Renal cortical epithelial cell (primary cell): ENCODE measurements around the gene KRT71. TPM values are rescaled to one million over a fixed set of nuclear protein-coding genes. Genes with fewer than 3 reads are reported as not detected.

Experiments
- DNase-seq: peaks from one replicate; pipeline ENCODE4 v3.0.0-alpha.2; 2011; ENCODE audit warnings: low read depth
- total RNA-seq: library from RNA; depleted of rRNA; stranded (reverse); fragments of >200 nt; gene quantifications from 2 replicates; pipeline ENCODE4 v1.2.3, GENCODE V29; 2014

KRT71 gene
- total RNA-seq, 1 donor from 2014 or later = not detected

DNA sequence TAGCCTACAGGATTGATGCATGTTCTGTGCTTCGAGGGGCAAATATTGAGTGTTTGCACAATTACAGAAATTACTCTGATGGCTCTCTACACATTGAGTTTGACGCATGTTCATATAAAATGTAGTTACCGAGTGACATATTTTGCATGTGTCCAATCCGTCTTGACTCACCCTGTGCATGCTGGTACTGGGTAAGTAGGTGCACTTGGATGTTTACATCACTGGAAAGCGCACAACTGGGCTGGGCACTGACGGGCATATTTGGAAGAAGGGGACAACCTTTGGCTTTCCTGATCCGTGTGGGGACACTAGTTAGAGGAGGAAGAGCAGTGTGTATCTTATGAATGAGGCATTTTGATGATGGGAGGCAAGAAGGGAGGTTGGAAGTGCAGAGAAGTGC is 55.0 kb downstream of the KRT71 start:
- DNase-seq = no peak

- peak; percentile 48 for DNase-seq
These were observed 56.3 kb downstream of the KRT71 start for GRCh38 chr12:52496590-52497071.

- DNase-seq = no peak
These were observed 56.9 kb downstream of the KRT71 start for GRCh38 chr12:52496054-52496453.

DNA sequence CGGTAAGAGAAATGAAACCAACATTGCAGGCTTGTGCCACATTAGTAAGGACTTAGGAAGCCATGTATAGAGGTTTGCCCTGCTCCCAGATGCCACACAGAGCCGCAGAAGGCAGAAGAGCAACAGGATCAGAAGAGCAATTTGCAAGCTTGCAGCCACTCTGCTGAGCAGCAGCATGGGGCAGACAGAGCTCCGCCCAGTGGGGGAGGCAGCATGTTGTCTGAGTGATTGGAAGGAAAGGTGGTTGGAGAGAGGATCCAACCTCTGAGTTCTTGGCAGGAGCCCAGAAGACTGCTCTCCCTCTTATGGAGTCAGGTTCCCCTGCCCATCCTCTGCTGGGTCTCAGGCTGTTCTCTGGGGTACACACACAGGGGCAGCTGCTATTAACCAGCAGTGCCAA is 57.6 kb downstream of the KRT71 start:
- peak; percentile 59 for DNase-seq

GRCh38 chr12:52494518-52494917 is 58.4 kb downstream of the KRT71 start:
- peak; percentile 80 for DNase-seq

DNA sequence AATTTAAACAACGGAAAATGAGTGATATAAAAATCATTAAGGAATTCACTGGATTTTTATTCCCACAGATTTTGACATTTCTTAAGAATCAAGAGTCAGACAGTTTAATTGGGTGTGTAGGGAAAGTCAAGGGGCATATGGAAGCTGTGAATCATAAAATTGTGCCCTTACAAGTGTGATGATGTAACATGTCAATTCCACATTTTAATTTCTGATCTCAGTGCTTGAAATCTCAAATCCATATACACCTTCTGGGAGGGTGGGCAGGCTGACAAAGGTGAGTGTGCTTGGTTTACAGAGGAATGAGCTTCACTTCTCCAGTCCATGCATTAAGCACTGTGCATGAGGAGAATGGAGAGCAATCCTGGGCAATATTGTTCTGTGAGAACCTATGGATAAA is 58.8 kb downstream of the KRT71 start:
- no peak for DNase-seq

Other genes starting within 250 kb of the KRT71 start
- gene KRT83, start 231.7 kb downstream of the KRT71 start, total RNA-seq = not detected in 2 replicates
- gene KRT85, start 185.7 kb downstream of the KRT71 start, total RNA-seq = not detected in 2 replicates
- not detected in 2 replicates for gene KRT84, start 167.5 kb downstream of the KRT71 start, total RNA-seq
- gene KRT82, start 146.8 kb downstream of the KRT71 start, total RNA-seq = not detected in 2 replicates
- 0.35 TPM in 1 of 2 replicates, not detected in the other for gene KRT75, start 118.8 kb downstream of the KRT71 start, total RNA-seq
- gene KRT6B, start 101.0 kb downstream of the KRT71 start, total RNA-seq = 0.05 and 2.1 TPM in 2 replicates
- not detected in 2 replicates for gene KRT6C, start 79.3 kb downstream of the KRT71 start, total RNA-seq
- gene KRT6A, start 59.9 kb downstream of the KRT71 start, total RNA-seq = 1.4 and 116 TPM in 2 replicates
- 0.70 and 10.2 TPM in 2 replicates for gene KRT5, start 32.8 kb downstream of the KRT71 start, total RNA-seq
- not detected in 2 replicates for gene KRT74, start 20.7 kb upstream of the KRT71 start, total RNA-seq
- gene KRT72, start 48.3 kb upstream of the KRT71 start, total RNA-seq = not detected in 2 replicates
- not detected in 2 replicates for gene KRT73, start 65.4 kb upstream of the KRT71 start, total RNA-seq
- gene KRT2, start 99.1 kb upstream of the KRT71 start, total RNA-seq = not detected in 2 replicates
- gene KRT1, start 127.3 kb upstream of the KRT71 start, total RNA-seq = not detected in 2 replicates
- gene KRT77, start 150.4 kb upstream of the KRT71 start, total RNA-seq = not detected in 2 replicates
- gene KRT76, start 224.2 kb upstream of the KRT71 start, total RNA-seq = not detected in 2 replicates
- not detected in 2 replicates for gene KRT3, start 243.0 kb upstream of the KRT71 start, total RNA-seq